Left ventricle myocardium superior (tissue), 1 donor: ENCODE results near the gene EIF5A2. TPM values are rescaled to one million over a fixed set of nuclear protein-coding genes. Genes with fewer than 3 reads are reported as not detected.

Experiments used
- ATAC-seq: fragments of 200-7000 bp; cut with Tn5 transposase; one replicate; pipeline ENCODE4 v1.9.1; 2020; ENCODE audit warnings: mild to moderate bottlenecking, moderate library complexity
- DNase-seq: peaks from one replicate; pipeline ENCODE4 v3.0.0-alpha.2; 2020
- intact Hi-C: fragments of 100-400 bp; cut with micrococcal nuclease; formaldehyde crosslinking; loops from one replicate; pipeline ENCODE4 v1.11.0; 2022
- total RNA-seq: library from RNA; stranded (reverse); fragmentation: NEBNext Ultra II Directional; extraction: Animal tissue kit (Norgen Biotek cat#: 25700); gene quantifications from one replicate; pipeline ENCODE4 v1.2.1, GENCODE V29; 2021
- donor health status: DM: no; HTN: yes; CAD: no; lungs with severe emphysema.

EIF5A2 gene
- total RNA-seq, 1 donor from 2014 or later = 10.2 TPM

- DNase-seq (no peak), ATAC-seq (no peak)
- intact Hi-C loops = no loop called here
Observed at GRCh38 chr3:170865209-170866094, 43.0 kb downstream of the EIF5A2 start.

GRCh38 chr3:170864525-170865208 is 43.8 kb downstream of the EIF5A2 start:
- no peak for ATAC-seq
- intact Hi-C loops = no loop called here
- no peak for DNase-seq

- no peak for ATAC-seq
- intact Hi-C loops = no loop called here
- no peak for DNase-seq
Observed at GRCh38 chr3:170863816-170864215, 44.6 kb downstream of the EIF5A2 start.

GRCh38 chr3:170862618-170863374 is 45.6 kb downstream of the EIF5A2 start:
- intact Hi-C loops = no loop called here
- no peak for DNase-seq
- ATAC-seq = no peak

- ATAC-seq (no peak), DNase-seq (no peak)
- intact Hi-C loops = no loop called here
Observed at GRCh38 chr3:170858599-170858998, 49.8 kb downstream of the EIF5A2 start.

GRCh38 chr3:170852324-170852723 is 56.1 kb downstream of the EIF5A2 start:
- ATAC-seq = no peak
- intact Hi-C loops = no loop called here
- no peak for DNase-seq

- no peak for ATAC-seq
- intact Hi-C loops = no loop called here
- no peak for DNase-seq
Observed at GRCh38 chr3:170848292-170848917, 60.0 kb downstream of the EIF5A2 start.

- no peak for DNase-seq
- intact Hi-C loops = no loop called here
- ATAC-seq = no peak
Observed at GRCh38 chr3:170844377-170844776, 64.1 kb downstream of the EIF5A2 start.

- ATAC-seq (no peak), DNase-seq (no peak)
- intact Hi-C loops = no loop called here
Observed at GRCh38 chr3:170840291-170840859, 68.1 kb downstream of the EIF5A2 start.

GRCh38 chr3:170839518-170840100 is 68.8 kb downstream of the EIF5A2 start:
- no peak for ATAC-seq
- DNase-seq = no peak
- intact Hi-C loops = no loop called here

Other genes with a start within 250 kb of the EIF5A2 start
- gene RPL22L1, start 38.4 kb downstream of the EIF5A2 start, total RNA-seq = 8.3 TPM
- not detected for gene SLC2A2, start 118.1 kb upstream of the EIF5A2 start, total RNA-seq